ENCODE results near the gene DYRK4.

DNA sequence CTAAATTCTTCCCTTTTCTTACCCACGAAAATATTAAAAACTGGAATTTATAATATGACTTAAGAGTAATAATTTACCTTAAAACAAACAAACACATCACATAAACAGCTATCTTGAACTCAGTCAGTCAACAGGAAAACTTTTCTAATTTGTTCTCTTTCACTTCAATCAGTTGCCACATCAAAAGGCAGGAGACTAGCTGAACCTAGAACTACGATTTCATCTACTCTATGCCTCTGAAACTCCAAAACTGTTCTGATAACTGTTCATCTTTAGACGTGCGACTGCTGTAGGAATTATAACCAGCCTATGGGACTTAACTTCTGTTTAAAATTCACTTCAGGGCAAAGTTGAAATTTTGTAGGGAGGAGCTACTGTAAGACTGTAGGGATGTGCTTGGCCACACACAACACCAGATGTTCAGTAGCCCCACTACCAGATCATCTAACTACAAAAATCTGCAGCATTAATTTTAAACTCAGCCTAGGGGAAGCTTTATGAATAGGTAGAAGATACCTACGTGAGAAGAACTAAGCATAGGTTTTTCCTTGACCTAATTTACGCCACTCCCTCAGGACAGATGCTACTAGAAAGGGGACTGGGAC is 30.9 kb upstream of the DYRK4 start:
- TF ChIP-seq, protein P1, sequence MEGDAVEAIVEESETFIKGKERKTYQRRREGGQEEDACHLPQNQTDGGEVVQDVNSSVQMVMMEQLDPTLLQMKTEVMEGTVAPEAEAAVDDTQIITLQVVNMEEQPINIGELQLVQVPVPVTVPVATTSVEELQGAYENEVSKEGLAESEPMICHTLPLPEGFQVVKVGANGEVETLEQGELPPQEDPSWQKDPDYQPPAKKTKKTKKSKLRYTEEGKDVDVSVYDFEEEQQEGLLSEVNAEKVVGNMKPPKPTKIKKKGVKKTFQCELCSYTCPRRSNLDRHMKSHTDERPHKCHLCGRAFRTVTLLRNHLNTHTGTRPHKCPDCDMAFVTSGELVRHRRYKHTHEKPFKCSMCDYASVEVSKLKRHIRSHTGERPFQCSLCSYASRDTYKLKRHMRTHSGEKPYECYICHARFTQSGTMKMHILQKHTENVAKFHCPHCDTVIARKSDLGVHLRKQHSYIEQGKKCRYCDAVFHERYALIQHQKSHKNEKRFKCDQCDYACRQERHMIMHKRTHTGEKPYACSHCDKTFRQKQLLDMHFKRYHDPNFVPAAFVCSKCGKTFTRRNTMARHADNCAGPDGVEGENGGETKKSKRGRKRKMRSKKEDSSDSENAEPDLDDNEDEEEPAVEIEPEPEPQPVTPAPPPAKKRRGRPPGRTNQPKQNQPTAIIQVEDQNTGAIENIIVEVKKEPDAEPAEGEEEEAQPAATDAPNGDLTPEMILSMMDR (IDR thresholded peaks at IDR 0.05): no peak
- TF ChIP-seq POLR2A (IDR thresholded peaks at IDR 0.05): no peak

Measured in body of pancreas (tissue), 4 donors.